Activated CD4-positive, alpha-beta T cell treated with anti-CD3 and anti-CD28 coated beads, Interleukin-10, Interleukin-2, amounts not matched to agents 100 ng/mL and 50 ng/mL, durations not matched to agents 16 hours and 8 hours (primary cell): ENCODE measurements around the gene MRGPRX3.

Experiments
- DNase-seq: peaks from one replicate; pipeline ENCODE4 v3.0.0-alpha.2; 2020

MRGPRX3 gene

DNA sequence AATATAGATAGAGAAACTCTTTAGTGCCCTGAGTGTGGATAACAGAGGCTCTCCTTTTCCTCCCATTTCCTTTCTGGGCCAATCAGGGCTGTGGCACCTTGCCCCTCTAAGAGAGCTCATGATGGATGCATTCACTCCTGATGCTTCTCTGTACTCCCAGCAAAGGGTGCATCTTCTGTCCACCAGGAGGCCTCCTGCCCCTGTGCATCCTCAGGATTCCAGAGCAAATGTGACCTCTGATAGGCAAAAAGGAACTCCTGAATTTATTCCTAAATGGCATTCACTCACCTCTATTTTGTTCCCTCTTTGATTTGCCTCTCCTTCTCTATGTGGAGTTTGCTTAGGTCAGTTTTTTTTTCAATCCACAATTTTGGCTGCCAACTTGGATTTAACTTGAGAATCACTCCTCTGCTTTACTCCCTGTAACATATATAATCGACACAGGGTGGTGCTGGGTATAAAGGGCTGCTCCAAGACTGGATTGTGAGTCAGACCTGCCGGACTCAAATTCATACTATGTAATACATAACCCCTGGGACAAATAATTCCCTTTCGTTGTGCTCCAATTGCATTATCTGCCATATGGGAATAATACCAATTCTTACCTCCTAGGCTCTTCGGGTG lies 39.1 kb downstream of the MRGPRX3 start:
- no peak for DNase-seq

DNA sequence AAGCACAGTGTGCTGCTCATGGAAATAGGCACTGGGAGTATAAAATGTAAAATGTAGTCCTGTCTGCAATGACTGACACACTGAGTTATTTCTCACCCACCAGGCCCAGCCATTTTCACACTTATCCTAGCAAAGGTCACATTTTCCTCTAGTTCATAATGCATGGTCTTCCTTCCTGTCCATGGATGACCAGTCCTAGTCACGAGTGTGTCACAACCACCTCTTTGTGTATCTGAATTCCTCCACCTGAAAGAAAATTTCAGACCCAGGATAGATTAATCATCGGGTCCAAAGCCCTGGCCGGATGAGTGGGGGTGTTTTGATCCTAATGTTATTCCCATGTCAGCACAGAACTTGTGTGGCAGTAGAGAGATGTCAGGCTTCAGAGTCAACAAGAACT lies 40.3 kb downstream of the MRGPRX3 start, which contains the start of gene MRGPRX4:
Gene MRGPRX4, plus strand, starts transcription at position 172 of the 400 bp plus-strand sequence. CDS start 420 bp downstream, outside the sequence.
- no peak for DNase-seq

DNA sequence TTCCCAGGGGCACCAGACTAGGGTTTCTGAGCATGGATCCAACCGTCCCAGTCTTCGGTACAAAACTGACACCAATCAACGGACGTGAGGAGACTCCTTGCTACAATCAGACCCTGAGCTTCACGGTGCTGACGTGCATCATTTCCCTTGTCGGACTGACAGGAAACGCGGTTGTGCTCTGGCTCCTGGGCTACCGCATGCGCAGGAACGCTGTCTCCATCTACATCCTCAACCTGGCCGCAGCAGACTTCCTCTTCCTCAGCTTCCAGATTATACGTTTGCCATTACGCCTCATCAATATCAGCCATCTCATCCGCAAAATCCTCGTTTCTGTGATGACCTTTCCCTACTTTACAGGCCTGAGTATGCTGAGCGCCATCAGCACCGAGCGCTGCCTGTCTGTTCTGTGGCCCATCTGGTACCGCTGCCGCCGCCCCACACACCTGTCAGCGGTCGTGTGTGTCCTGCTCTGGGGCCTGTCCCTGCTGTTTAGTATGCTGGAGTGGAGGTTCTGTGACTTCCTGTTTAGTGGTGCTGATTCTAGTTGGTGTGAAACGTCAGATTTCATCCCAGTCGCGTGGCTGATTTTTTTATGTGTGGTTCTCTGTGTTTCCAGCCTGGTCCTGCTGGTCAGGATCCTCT lies 41.0 kb downstream of the MRGPRX3 start:
- DNase-seq = no peak
